CD14-positive monocyte (primary cell): ENCODE measurements around the gene PKP2. TPM values are rescaled to one million over a fixed set of nuclear protein-coding genes. Genes with fewer than 3 reads are reported as not detected.
A peak's percentile ranks its signal among the peaks of the same experiment; 100 is the strongest.

Experiments
- DNase-seq, 3 donors: peaks; one replicate each; pipeline ENCODE4 v3.0.0-alpha.2; 2011 to 2022
- H2AFZ ChIP-seq: 2 replicates; pipeline ENCODE4 v1.6.0; 2012; ENCODE audit warnings: mild to moderate bottlenecking, low read depth, low read length, inconsistent platforms; ENCODE audit not compliant: insufficient read depth, poor library complexity, severe bottlenecking
- H3K27ac ChIP-seq, 2 donors: 1 replicate in 1 of 2; 2 replicates in 1 of 2; pipeline ENCODE4 v1.5.1; 2012 to 2013; ENCODE audit warnings: low read length in 2 of 2, control low read depth in 1 of 2, inconsistent platforms in 1 of 2, low read depth in 1 of 2, mild to moderate bottlenecking in 1 of 2
- H3K27me3 ChIP-seq, 2 donors: one replicate each; pipeline versions ENCODE4 v1.6.0 to v1.6.1; 2011 to 2013; ENCODE audit warnings: low read length in 2 of 2; ENCODE audit not compliant: control insufficient read depth in 2 of 2, insufficient read depth in 2 of 2
- H3K36me3 ChIP-seq, 2 donors: replicated peaks in 1 of 2; 1 replicate in 1 of 2; 2 replicates in 1 of 2; pipeline versions ENCODE4 v1.5.1 to v1.6.1; 2012 to 2013; ENCODE audit warnings: low read length in 2 of 2, control low read depth in 1 of 2, inconsistent platforms in 1 of 2, mild to moderate bottlenecking in 1 of 2; ENCODE audit not compliant: insufficient read depth in 2 of 2, control insufficient read depth in 1 of 2
- H3K4me1 ChIP-seq, 2 donors: 1 replicate in 1 of 2; 2 replicates in 1 of 2; pipeline versions ENCODE4 v1.5.1 to v1.6.1; 2012 to 2013; ENCODE audit warnings: low read length in 2 of 2, control low read depth in 1 of 2, inconsistent platforms in 1 of 2, mild to moderate bottlenecking in 1 of 2, moderate library complexity in 1 of 2; ENCODE audit not compliant: insufficient read depth in 2 of 2, control insufficient read depth in 1 of 2
- H3K4me2 ChIP-seq: replicated peaks from 2 replicates; pipeline ENCODE3; 2012; ENCODE audit warnings: low read length, moderate library complexity, mild to moderate bottlenecking; ENCODE audit not compliant: poor library complexity, severe bottlenecking; ENCODE audit errors: extremely low read depth
- H3K4me3 ChIP-seq, 3 experiments: fragments of 200-600 bp in 1 of 3; sonication (generic) in 1 of 3; replicated peaks in 1 of 3; 1 replicate in 2 of 3; 2 replicates in 1 of 3; pipeline ENCODE4 v1.5.1; 2011 to 2013; ENCODE audit warnings: low read length in 3 of 3, mild to moderate bottlenecking in 3 of 3, control low read depth in 2 of 3, low read depth in 2 of 3, inconsistent platforms in 1 of 3, moderate library complexity in 1 of 3
- H3K79me2 ChIP-seq: 2 replicates; pipeline ENCODE4 v1.6.0; 2012; ENCODE audit warnings: mild to moderate bottlenecking, control low read depth, inconsistent platforms, low read length, moderate library complexity; ENCODE audit not compliant: insufficient read depth
- H3K9ac ChIP-seq: 2 replicates; pipeline ENCODE4 v1.6.0; 2017; ENCODE audit warnings: low read length, mild to moderate bottlenecking; ENCODE audit not compliant: insufficient read depth, poor library complexity, severe bottlenecking
- H3K9me3 ChIP-seq, 2 donors: replicated peaks in 1 of 2; 1 replicate in 1 of 2; 2 replicates in 1 of 2; pipeline versions ENCODE4 v1.5.1 to v1.6.1; 2012 to 2013; ENCODE audit warnings: low read length in 2 of 2, control low read depth in 1 of 2; ENCODE audit not compliant: control insufficient read depth in 1 of 2, insufficient read depth in 1 of 2
- H4K20me1 ChIP-seq: 2 replicates; pipeline ENCODE4 v1.6.0; 2012; ENCODE audit warnings: mild to moderate bottlenecking, low read length, control low read depth, moderate library complexity; ENCODE audit not compliant: insufficient read depth
- H3K27ac Mint-ChIP-seq, 7 donors: one replicate each; pipeline ENCODE4 v1.8.0; 2020; ENCODE audit warnings: mild to moderate bottlenecking in 7 of 7, mixed read lengths in 7 of 7, moderate library complexity in 6 of 7, inconsistent platforms in 2 of 7
- H3K27me3 Mint-ChIP-seq, 3 donors: one replicate each; pipeline ENCODE4 v1.8.0; 2021 to 2022; ENCODE audit warnings: low read depth in 3 of 3, mild to moderate bottlenecking in 3 of 3, mixed read lengths in 3 of 3, moderate library complexity in 3 of 3, inconsistent platforms in 1 of 3
- H3K36me3 Mint-ChIP-seq, 2 donors: one replicate each; pipeline ENCODE4 v1.8.0; 2020; ENCODE audit warnings: mixed read lengths in 2 of 2, inconsistent platforms in 1 of 2, mild to moderate bottlenecking in 1 of 2
- H3K4me1 Mint-ChIP-seq: one replicate; pipeline ENCODE4 v1.8.0; 2020; ENCODE audit warnings: mild to moderate bottlenecking, mixed read lengths
- H3K4me3 Mint-ChIP-seq, 2 donors: one replicate each; pipeline ENCODE4 v1.8.0; 2020; ENCODE audit warnings: mild to moderate bottlenecking in 2 of 2, mixed read lengths in 2 of 2, moderate library complexity in 1 of 2
- H3K9me3 Mint-ChIP-seq, 7 donors: one replicate each; pipeline ENCODE4 v1.8.0; 2020 to 2022; ENCODE audit warnings: mixed read lengths in 7 of 7, mild to moderate bottlenecking in 6 of 7, moderate library complexity in 6 of 7, inconsistent platforms in 2 of 7
- WGBS: methylation state at CpG from one replicate; pipeline ENCODE4 v1.1.5; 2013; ENCODE audit warnings: missing lambda C conversion rate; ENCODE audit not compliant: insufficient coverage; 5-methylcytosine and 5-hydroxymethylcytosine counted together
- intact Hi-C, 2 donors: fragments of 100-400 bp; cut with micrococcal nuclease; formaldehyde crosslinking; loops; one replicate each; pipeline versions ENCODE4 v1.15.0 to v1.15.1; 2023
- polyA minus RNA-seq: library from RNA; depleted of rRNA, polyadenylated mRNA; stranded (reverse); fragments of >200 nt; gene quantifications from 2 replicates; pipeline ENCODE4 v1.2.3, GENCODE V29; 2012
- polyA plus RNA-seq, 3 donors: library from polyadenylated mRNA; depleted of rRNA in 1 of 3; unstranded in 2 of 3; stranded (reverse) in 1 of 3; fragments of 300-500 nt in 2 of 3; fragments of >200 nt in 1 of 3; fragmentation: Illumina TruSeq in 2 of 3; gene quantifications; 1 replicate in 2 of 3; 2 replicates in 1 of 3; pipeline ENCODE4 v1.2.3, GENCODE V29; 2012 to 2021
- total RNA-seq, 12 experiments: library from RNA in 1 of 12; stranded (reverse) in 1 of 12; fragments of 120-200 nt in 1 of 12; gene quantifications; one replicate each; pipeline ENCODE4 v1.2.4 and lab custom pipeline; 2013 to 2026; ENCODE audit warnings: mixed read lengths in 6 of 12, inconsistent platforms in 1 of 12
- TF ChIP-seq, protein P1 (sequence below): fragments of 200-600 bp; IDR thresholded peaks from one replicate; pipeline ENCODE4 v1.8.0; 2022; ENCODE audit warnings: antibody characterized with exemption, mild to moderate bottlenecking

PKP2 gene
- 1.8 TPM for total RNA-seq (2013)
- polyA plus RNA-seq (1 to 10 TPM in 2 of 3 donors, under 1 TPM in 1; 0.95 to 3.1 (median 2.9) TPM), polyA minus RNA-seq (0.80 and 1.5 TPM in 2 replicates), total RNA-seq (lab: John Stamatoyannopoulos, UW) (0.98 to 9.8 (median 3.3) reads per million in 11 experiments)

DNA sequence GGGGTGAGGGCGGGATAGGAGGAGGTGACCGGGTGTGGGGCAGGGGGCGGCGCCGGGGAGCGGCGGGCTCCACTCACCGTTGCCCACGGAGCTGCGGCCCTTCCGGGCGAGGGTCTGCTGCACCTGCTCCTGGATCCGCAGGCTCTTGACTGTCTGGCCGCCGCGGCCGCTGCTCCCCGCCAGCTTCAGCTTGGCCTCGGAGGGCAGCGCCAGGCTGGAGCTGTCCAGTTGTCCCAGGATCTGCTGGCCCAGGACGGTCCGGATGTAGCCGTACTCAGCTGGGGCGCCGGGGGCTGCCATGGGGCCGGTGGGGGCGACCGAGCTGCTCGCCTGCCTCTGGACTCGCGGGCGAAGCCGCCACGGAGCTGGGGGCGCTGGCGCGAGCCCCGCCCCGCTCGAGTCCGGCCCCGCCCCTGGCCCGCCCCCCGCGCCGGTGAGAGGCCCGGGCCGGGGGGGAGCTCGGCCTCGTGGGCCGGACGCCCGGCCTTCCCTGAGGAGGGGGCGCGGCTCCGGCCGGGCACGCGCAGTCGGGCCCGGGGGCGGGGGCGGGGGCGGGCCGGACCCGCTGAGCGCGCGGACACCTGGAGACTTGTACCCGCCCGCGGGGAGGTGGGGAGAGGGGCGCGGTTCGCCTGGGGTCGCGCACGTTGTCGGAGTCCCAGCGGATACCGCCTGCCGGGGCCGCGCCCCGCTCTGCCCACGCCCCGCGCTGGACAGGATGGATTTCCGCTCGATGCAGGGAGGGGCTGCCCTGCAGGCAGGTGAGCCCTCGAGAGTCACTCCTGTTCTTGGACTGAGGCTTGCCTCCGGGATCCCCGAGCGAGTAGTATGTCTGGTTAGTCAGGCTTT is at the start of gene PKP2:
Gene PKP2 (minus strand): TSS at position 346 of the 849 bp plus-strand sequence. CDS start 46 bp downstream, at position 300.
- Mint-ChIP-seq H3K27ac (peak within 1 kb of the TSS in 2 of 7 donors; percentile 32 to 73), H3K4me3 (peak within 1 kb of the TSS; percentile 88 to 95), H3K9me3 (peaks cover 0 to 2% (median 0%) of the 10 kb centered on the region in 7 donors), H3K4me1 (peaks cover 59% of the 10 kb centered on the region), H3K36me3 (no peaks in the 10 kb centered on the region), H3K27me3 (peaks cover 5 to 12% (median 7%) of the 10 kb centered on the region in 3 donors)
- peaks cover 36 to 40% of the 10 kb centered on the region in 2 donors for H3K4me1 ChIP-seq
- DNase-seq = peak in 1 of 3 donors; percentile 9
- H3K9ac ChIP-seq = peak within 1 kb of the TSS; percentile 64
- H2AFZ ChIP-seq = peak within 1 kb of the TSS; percentile 94
- no peaks in the 10 kb centered on the region for H3K79me2 ChIP-seq
- H4K20me1 ChIP-seq = no peaks in the 10 kb centered on the region
- no peak within 1 kb of the TSS for H3K27ac ChIP-seq
- under 1% methylated on average over 94 of the region's 94 CpGs for WGBS
- no peaks in the 10 kb centered on the region for H3K36me3 ChIP-seq
- H3K9me3 ChIP-seq = no peaks in the 10 kb centered on the region
- TF ChIP-seq, protein P1, sequence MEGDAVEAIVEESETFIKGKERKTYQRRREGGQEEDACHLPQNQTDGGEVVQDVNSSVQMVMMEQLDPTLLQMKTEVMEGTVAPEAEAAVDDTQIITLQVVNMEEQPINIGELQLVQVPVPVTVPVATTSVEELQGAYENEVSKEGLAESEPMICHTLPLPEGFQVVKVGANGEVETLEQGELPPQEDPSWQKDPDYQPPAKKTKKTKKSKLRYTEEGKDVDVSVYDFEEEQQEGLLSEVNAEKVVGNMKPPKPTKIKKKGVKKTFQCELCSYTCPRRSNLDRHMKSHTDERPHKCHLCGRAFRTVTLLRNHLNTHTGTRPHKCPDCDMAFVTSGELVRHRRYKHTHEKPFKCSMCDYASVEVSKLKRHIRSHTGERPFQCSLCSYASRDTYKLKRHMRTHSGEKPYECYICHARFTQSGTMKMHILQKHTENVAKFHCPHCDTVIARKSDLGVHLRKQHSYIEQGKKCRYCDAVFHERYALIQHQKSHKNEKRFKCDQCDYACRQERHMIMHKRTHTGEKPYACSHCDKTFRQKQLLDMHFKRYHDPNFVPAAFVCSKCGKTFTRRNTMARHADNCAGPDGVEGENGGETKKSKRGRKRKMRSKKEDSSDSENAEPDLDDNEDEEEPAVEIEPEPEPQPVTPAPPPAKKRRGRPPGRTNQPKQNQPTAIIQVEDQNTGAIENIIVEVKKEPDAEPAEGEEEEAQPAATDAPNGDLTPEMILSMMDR = no peak
- no peaks in the 10 kb centered on the region for H3K27me3 ChIP-seq
- peak within 1 kb of the TSS; percentile 55 to 79 (median 56) for H3K4me3 ChIP-seq
- intact Hi-C loops = no loop called here
- H3K4me2 ChIP-seq = peak within 1 kb of the TSS; percentile 87

DNA sequence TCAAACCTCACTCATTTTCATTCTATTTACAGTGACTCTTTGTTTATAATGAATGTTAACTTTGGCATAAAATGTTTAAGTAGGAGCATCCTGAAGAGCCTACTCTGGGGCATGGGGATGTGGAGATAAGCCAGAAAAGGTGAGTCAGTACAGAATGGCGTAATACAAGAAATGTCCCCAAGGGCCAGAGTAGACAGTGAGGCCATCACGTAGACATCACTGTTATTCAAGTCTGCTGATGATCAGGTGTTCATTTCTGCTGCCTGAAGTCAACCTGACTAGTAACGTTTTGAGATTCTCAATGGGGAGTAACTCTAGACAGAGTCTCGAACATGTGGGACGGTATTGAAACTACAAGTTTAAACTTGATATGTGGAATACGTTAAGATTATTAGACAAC is 47.6 kb upstream of the PKP2 start:
- Histone ChIP-seq H2AFZ (no peak overlapping the region), H3K4me1 (no peaks in the 10 kb centered on the region), H3K27ac (no peak overlapping the region), H3K9ac (no peak overlapping the region), H3K4me3 (no peak overlapping the region), H3K9me3 (no peaks in the 10 kb centered on the region), H3K27me3 (no peaks in the 10 kb centered on the region), H4K20me1 (no peaks in the 10 kb centered on the region), H3K36me3 (no peaks in the 10 kb centered on the region), H3K79me2 (no peaks in the 10 kb centered on the region), H3K4me2 (no peak overlapping the region)
- no peaks in the 10 kb centered on the region for H3K4me1 Mint-ChIP-seq
- H3K27ac Mint-ChIP-seq = no peak overlapping the region
- intact Hi-C loops = no loop called here
- H3K27me3 Mint-ChIP-seq = peaks cover 0 to 11% (median 3%) of the 10 kb centered on the region in 3 donors
- peaks cover 0 to 3% (median 0%) of the 10 kb centered on the region in 7 donors for H3K9me3 Mint-ChIP-seq
- DNase-seq = no peak
- WGBS = 86% methylated on average over 3 of the region's 6 CpGs
- H3K36me3 Mint-ChIP-seq = no peaks in the 10 kb centered on the region
- TF ChIP-seq, protein P1 = no peak
- H3K4me3 Mint-ChIP-seq = no peak overlapping the region
